Esophagus muscularis mucosa (tissue), 4 donors: ENCODE results near the gene CHML. TPM values are rescaled to one million over a fixed set of nuclear protein-coding genes. Genes with fewer than 3 reads are reported as not detected.

ENCODE experiments used
- DNase-seq: peaks from one replicate; pipeline ENCODE4 v3.0.0-alpha.2; 2017; ENCODE audit errors: extremely low spot score
- H3K27ac ChIP-seq, 4 donors: fragments of 200-600 bp; sonication (generic); replicated peaks in 1 of 4; 1 replicate in 3 of 4; 2 replicates in 1 of 4; pipeline ENCODE4 v1.5.1; 2016 to 2019; ENCODE audit warnings: mild to moderate bottlenecking in 1 of 4
- H3K27me3 ChIP-seq, 4 donors: fragments of 200-600 bp; sonication (generic); one replicate each; pipeline versions ENCODE4 v1.5.1 to v1.6.0; 2016 to 2019
- H3K36me3 ChIP-seq, 4 donors: fragments of 200-600 bp; sonication (generic); one replicate each; pipeline ENCODE4 v1.5.1; 2016 to 2019
- H3K4me1 ChIP-seq, 4 donors: fragments of 200-600 bp; sonication (generic); one replicate each; pipeline ENCODE4 v1.5.1; 2016 to 2019
- H3K4me3 ChIP-seq, 4 donors: fragments of 200-600 bp; sonication (generic); 1 replicate in 2 of 4; 2 replicates in 2 of 4; pipeline ENCODE4 v1.5.1; 2016 to 2019; ENCODE audit warnings: mild to moderate bottlenecking in 4 of 4, moderate library complexity in 1 of 4
- H3K9me3 ChIP-seq, 4 donors: fragments of 200-600 bp; sonication (generic); 1 replicate in 3 of 4; 2 replicates in 1 of 4; pipeline ENCODE4 v1.5.1; 2016 to 2019
- EP300 ChIP-seq: sonication (generic); formaldehyde crosslinking; IDR thresholded peaks from one replicate; pipeline ENCODE4 v1.6.1; 2017; ENCODE audit warnings: antibody characterized with exemption
- POLR2A ChIP-seq: fragments of 450-650 bp; IDR thresholded peaks from one replicate; pipeline ENCODE4 v1.6.1; 2017; ENCODE audit warnings: antibody characterized with exemption, moderate library complexity, mild to moderate bottlenecking, low read depth
- POLR2AphosphoS5 ChIP-seq, 2 donors: sonication (generic); formaldehyde crosslinking; IDR thresholded peaks; one replicate each; pipeline ENCODE4 v1.6.1; 2017; ENCODE audit warnings: antibody characterized with exemption in 2 of 2
- WGBS: methylation state at CpG from one replicate; pipeline ENCODE4 v1.1.5; 2018; 5-methylcytosine and 5-hydroxymethylcytosine counted together
- intact Hi-C: fragments of 100-400 bp; cut with DNase I; formaldehyde crosslinking; loops from one replicate; pipeline ENCODE4 v1.15.1; 2023
- total RNA-seq, 4 donors: library from RNA; depleted of rRNA; stranded (reverse); fragments of >200 nt; gene quantifications; one replicate each; pipeline versions ENCODE4 v1.1.0 to v1.2.1, GENCODE V29; 2016
- TF ChIP-seq, protein P1 (sequence below), 3 experiments: fragments of 200-600 bp in 2 of 3; fragments of 450-650 bp in 1 of 3; sonication (generic) in 2 of 3; IDR thresholded peaks; one replicate each; pipeline ENCODE4 v1.5.1; 2017 to 2019; ENCODE audit warnings: antibody characterized with exemption in 3 of 3, mild to moderate bottlenecking in 2 of 3, moderate library complexity in 1 of 3

CHML gene
- total RNA-seq, 4 donors from 2014 or later, result 4.6 to 8.2 (median 5.0) TPM

DNA sequence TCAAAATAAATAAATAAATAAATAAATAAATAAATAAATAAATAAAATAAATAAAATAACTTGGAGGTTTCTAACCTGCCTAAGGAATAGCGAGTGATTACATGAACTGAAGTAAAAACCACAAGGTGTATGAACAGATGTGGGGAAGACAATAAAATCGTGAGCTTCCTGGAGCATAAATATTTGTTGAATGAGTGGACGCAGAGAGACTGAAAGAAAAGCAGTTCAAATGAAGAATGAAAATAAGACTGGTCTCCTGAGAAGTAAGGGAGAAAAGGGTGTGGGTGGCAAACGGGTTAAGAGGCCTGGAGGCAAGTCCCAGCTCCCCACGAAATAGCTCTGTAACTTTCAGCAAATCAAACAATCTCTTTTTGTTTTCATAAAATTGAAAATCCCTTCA lies 33.6 kb downstream of the CHML start:
- DNase-seq, result no peak
- Histone ChIP-seq H3K4me1 (peaks cover 0 to 4% (median 0%) of the 10 kb centered on the region in 4 donors), H3K9me3 (no peaks in the 10 kb centered on the region), H3K36me3 (no peaks in the 10 kb centered on the region), H3K27ac (no peak overlapping the region), H3K27me3 (no peaks in the 10 kb centered on the region), H3K4me3 (no peak overlapping the region)
- intact Hi-C loops, result no loop called here
- 75% methylated on average over 5 of the region's 5 CpGs for WGBS
- TF ChIP-seq POLR2A, result no peak
- no peak for TF ChIP-seq POLR2AphosphoS5 (IDR thresholded peaks at IDR 0.05)
- TF ChIP-seq EP300, result no peak
- TF ChIP-seq, protein P1, sequence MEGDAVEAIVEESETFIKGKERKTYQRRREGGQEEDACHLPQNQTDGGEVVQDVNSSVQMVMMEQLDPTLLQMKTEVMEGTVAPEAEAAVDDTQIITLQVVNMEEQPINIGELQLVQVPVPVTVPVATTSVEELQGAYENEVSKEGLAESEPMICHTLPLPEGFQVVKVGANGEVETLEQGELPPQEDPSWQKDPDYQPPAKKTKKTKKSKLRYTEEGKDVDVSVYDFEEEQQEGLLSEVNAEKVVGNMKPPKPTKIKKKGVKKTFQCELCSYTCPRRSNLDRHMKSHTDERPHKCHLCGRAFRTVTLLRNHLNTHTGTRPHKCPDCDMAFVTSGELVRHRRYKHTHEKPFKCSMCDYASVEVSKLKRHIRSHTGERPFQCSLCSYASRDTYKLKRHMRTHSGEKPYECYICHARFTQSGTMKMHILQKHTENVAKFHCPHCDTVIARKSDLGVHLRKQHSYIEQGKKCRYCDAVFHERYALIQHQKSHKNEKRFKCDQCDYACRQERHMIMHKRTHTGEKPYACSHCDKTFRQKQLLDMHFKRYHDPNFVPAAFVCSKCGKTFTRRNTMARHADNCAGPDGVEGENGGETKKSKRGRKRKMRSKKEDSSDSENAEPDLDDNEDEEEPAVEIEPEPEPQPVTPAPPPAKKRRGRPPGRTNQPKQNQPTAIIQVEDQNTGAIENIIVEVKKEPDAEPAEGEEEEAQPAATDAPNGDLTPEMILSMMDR (IDR thresholded peaks at IDR 0.05), result no peak

DNA sequence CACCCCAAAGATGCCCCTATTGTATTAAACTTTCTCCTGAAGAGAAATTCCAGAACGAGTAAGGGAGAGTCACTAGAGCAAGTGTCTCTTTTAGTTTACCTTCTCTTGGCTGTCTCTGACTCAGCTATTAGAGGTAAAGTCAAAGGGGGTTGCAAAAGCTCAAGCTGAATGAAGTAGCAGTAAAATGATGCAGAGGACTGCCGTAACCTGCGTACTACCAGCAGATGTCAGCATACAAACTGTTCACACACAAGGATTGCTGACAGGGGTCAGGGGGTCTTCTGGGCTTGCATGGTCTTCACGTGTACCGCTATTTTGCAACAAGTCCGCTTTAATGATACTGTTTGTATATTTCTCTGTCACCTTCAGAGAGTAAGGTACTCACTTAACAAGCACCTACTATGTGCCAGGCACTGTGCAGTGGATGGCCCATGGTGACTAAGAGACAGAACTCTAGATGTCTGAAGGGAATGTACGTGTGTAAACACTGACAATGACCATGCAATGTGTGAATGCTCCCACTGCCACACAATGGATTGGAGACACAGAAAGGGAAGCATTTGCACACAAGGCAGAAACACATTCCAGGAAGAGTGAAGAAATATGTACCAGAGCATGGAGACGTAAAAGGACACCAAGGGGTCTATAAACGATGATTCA lies 34.9 kb downstream of the CHML start:
- no peaks in the 10 kb centered on the region for H3K36me3 ChIP-seq
- H3K27ac ChIP-seq, result no peak overlapping the region
- H3K27me3 ChIP-seq, result no peaks in the 10 kb centered on the region
- no peak for DNase-seq
- H3K9me3 ChIP-seq, result no peaks in the 10 kb centered on the region
- intact Hi-C loops, result no loop called here
- no peaks in the 10 kb centered on the region for H3K4me1 ChIP-seq
- WGBS, result 73% methylated on average over 9 of the region's 9 CpGs
- TF ChIP-seq POLR2AphosphoS5 (IDR thresholded peaks at IDR 0.05) (no peak), POLR2A (no peak), EP300 (no peak)
- TF ChIP-seq, protein P1 (IDR thresholded peaks at IDR 0.05), result no peak
- H3K4me3 ChIP-seq, result no peak overlapping the region

DNA sequence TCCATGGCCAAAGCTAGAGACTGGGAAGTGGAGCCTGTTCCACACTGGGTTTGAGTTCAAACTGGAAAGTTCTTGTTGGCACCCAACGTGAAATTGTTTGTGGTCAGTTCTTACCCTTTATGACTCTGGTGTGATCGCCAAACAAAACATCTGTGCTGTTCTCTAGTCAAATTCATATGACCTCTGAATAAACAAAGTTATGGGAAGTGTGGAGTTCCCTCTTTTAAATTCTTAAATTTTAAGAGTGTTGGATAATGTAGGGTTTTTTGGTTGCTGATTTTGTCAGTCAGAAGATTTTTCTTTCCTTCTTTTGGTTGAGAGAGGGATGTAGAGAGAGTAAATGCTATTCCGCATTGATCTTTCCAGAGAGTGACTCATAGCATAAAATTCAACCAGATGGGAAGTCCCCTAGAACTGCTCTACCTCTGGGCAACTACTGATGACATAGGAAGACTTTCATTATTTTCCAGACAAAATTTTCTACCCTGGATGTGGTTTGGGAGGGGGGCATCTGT lies 36.4 kb downstream of the CHML start:
- H3K4me3 ChIP-seq, result no peak overlapping the region
- no peaks in the 10 kb centered on the region for H3K27me3 ChIP-seq
- no peaks in the 10 kb centered on the region for H3K36me3 ChIP-seq
- WGBS, result 70% methylated on average over 3 of the region's 3 CpGs
- no peak for DNase-seq
- intact Hi-C loops, result no loop called here
- no peaks in the 10 kb centered on the region for H3K4me1 ChIP-seq
- TF ChIP-seq, protein P1 (IDR thresholded peaks at IDR 0.05), result no peak
- TF ChIP-seq EP300 (no peak), POLR2A (no peak), POLR2AphosphoS5 (IDR thresholded peaks at IDR 0.05) (no peak)
- H3K9me3 ChIP-seq, result no peaks in the 10 kb centered on the region
- H3K27ac ChIP-seq, result no peak overlapping the region

DNA sequence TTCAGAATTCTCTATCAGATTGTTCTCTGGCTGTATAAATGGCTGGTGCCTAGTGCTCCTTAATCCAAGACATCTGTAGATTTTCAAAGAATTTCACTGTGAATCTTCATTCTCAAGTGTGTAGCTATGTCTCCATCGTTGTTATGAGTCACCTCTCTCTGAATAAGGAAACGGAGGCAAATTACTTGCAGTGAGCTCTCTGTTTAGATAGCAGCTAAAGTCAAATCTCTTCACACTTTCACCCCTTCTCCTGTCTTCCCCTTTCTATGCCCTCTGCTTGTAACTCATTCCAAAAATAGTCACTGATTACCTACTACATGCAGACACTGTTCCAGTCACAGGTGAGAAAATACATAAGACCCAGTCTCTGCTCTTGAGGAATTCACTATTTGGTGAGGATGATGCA lies 39.7 kb downstream of the CHML start:
- H3K27me3 ChIP-seq, result no peaks in the 10 kb centered on the region
- no peaks in the 10 kb centered on the region for H3K9me3 ChIP-seq
- H3K4me1 ChIP-seq, result no peaks in the 10 kb centered on the region
- no peak for DNase-seq
- WGBS, result 51% methylated on average over 2 of the region's 2 CpGs
- no peak overlapping the region for H3K4me3 ChIP-seq
- H3K27ac ChIP-seq, result no peak overlapping the region
- TF ChIP-seq EP300 (no peak), POLR2AphosphoS5 (IDR thresholded peaks at IDR 0.05) (no peak), POLR2A (no peak)
- TF ChIP-seq, protein P1 (IDR thresholded peaks at IDR 0.05), result no peak
- intact Hi-C loops, result no loop called here
- no peaks in the 10 kb centered on the region for H3K36me3 ChIP-seq

DNA sequence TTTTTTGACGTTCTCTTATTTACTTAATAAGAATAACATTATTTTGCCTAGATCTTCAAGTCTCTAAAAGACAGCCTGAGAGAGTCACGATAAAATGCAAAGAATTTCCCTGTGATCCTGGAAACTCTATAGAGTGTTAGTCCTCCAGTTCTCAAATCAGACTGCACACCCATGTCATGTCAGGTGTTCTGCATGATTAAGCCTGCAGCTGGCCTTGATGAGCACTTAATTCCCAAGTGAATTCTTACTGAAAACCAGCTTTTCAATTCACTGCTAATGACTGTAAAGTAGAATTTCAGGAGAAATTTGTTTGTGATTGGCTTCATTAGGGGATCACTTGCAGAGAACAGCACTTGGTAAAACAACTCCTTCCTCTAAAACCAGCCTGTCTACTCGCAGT lies 41.9 kb downstream of the CHML start:
- Histone ChIP-seq H3K4me1 (no peaks in the 10 kb centered on the region), H3K9me3 (no peaks in the 10 kb centered on the region), H3K27ac (no peak overlapping the region), H3K36me3 (no peaks in the 10 kb centered on the region), H3K4me3 (no peak overlapping the region), H3K27me3 (no peaks in the 10 kb centered on the region)
- intact Hi-C loops, result no loop called here
- DNase-seq, result no peak
- TF ChIP-seq, protein P1 (IDR thresholded peaks at IDR 0.05), result no peak
- TF ChIP-seq EP300, result no peak
- TF ChIP-seq POLR2AphosphoS5 (IDR thresholded peaks at IDR 0.05), result no peak
- TF ChIP-seq POLR2A, result no peak
- WGBS, result 88% methylated on average over 3 of the region's 3 CpGs
